HG02588 (cell line): Measurements from ENCODE around the gene NBDY.

ENCODE experiments used
- ATAC-seq: cut with Tn5 transposase; IDR thresholded peaks from one replicate; pipeline ENCODE4 v1.9.1; 2021; ENCODE audit warnings: mild to moderate bottlenecking, moderate library complexity; ENCODE audit not compliant: unreplicated experiment

NBDY gene

DNA sequence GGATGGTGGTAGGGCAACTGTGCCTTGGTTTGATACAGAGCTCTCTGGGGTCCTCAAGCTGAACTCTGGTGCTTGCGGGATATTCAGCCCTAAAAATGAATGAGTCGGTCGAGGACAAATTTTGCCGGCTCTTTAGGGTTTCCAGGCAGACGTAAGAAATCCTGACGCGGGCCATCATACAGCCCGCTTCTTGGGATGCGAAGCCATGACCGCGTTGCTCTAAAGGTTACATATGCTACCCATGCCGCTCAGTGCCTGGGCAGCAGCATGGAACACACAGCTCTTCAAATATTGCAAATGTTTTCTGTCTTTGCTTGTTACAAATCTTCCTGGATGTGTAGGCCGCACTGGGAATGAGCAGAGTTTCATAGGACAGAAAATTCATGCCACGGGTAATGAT is 55.6 kb downstream of the NBDY start:
- ATAC-seq: no peak

GRCh38 chrX:56785442-56785841 is 56.4 kb downstream of the NBDY start:
- no peak for ATAC-seq

- ATAC-seq: no peak
These were observed 58.1 kb downstream of the NBDY start for GRCh38 chrX:56786889-56787733.

DNA sequence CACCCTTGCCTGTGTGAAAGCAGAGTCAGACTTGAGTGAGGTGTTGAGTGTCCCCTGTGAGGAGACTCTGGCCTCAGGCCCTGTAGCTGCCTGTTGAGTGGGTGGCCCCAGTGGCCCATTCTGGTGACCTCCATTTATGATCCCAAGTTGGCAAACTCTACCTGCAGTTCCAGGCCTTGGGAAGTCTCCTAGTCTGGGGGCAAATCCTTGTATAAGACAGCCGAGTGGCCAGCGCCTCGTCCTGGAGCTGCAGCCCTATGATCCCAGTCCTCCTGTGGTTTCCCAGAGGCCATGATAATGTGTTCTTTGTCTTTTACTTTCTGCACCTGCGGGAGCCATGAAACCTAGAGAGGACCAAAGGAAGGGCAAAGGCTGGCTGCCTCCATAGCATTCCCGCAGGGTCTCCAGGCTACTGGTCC is 58.7 kb downstream of the NBDY start:
- no peak for ATAC-seq

DNA sequence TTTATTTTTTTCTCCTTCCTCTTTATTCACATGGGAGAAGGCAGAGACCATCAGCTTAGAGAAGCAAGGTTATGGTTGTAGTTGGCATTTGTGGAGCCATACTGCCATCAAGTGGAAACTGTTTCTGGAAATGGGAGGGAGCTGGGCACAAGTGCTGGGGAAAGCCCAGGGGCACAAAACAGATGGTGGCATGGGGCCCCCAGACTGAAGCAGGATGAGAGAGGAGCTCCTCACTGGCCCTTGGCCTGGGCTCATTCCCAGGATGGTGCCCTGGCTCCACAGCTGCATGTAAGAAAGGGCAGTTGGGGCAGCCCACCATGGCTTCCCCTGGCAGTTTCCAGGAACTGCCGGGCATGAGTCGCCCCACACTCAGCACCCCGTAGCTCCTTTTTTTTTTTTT is 59.2 kb downstream of the NBDY start:
- ATAC-seq: no peak

GRCh38 chrX:56788717-56789122 is 59.7 kb downstream of the NBDY start:
- ATAC-seq: no peak

DNA sequence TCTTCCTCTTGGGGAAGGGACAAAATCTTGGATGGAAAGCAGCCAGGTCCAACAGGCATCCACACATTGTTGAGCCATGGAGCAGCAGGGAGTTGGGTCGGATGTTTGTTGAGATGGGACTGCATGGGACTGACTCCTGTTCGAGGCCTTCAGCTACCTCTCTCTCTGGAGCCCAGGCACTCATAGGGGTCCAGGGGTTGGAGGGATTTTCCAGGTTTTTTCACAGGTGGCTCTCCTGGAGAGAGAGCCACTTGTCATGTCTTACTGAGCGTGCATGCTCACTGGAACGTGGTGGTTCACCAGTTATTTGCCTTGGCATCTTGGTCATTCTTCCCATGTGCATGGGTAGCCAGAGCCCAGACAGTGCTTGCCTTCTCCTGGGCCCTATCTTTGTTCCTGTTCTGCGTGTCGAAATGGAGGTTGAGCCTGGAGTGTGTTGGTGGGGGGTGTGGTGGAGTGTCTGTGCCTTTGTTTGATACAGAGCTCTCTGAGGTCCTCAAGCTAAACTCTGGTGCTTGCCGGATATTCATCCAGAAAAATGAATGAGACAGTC is 60.6 kb downstream of the NBDY start:
- ATAC-seq: no peak

GRCh38 chrX:56790778-56791177 is 61.7 kb downstream of the NBDY start:
- no peak for ATAC-seq

DNA sequence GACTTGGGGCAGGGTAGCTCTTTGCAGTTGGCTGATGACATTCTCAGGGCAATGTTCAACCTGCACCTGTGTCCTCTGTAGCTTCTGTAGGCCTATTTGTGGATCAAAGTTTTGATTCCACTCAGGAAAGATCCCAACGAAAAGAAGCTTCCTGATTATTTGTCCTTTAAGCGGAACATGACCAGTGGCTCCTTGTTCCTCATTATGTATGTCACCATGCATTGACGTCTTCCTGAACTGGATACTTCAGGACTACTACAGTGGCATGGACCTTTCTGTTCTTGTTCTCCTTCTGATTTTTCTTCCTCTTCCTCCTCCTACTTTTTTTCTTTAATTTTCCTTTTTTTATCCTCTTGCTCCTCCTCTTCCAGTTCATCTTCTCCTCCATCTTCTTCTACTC is 62.4 kb downstream of the NBDY start:
- ATAC-seq: no peak

DNA sequence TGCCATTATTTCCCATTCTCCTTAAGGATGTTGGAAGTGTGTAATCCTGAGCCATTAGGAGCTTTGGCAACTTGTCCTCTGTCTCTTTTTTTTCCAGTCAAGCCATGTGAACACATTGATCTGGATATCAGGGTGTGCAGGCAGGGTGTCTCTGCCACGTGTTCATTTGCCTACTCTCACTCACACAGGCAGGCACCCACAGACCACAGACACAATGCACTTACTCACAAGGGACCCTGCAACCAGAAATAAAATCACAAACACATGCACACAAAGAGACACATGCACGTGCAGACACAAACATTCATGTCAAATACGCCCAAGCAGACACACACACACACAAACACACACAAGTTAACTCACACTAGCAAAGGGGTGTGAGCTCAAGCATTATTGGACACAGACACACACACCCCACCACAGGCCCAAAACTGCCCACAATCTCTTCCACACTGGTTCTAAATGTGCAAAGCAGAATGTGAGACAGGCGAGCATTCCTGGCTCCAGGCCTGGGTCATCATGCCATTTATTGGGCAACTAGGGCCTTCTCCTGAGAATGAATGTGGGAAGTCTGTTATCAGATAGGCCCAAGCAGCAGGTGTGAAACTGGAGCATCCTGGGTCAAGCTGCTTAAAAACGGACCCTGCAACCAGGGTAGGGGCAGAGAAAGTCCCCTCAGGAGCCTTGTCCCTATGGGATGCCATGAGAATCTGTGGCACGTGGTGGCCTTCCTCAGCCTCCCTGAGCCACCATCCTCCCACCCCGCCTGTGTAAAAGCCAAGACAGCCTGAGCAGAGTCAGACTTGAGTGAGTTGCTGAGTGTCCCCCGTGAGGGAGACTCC is 63.4 kb downstream of the NBDY start:
- ATAC-seq: no peak

GRCh38 chrX:56793112-56793430 is 64.0 kb downstream of the NBDY start:
- no peak for ATAC-seq

GRCh38 chrX:56793521-56794320 is 64.7 kb downstream of the NBDY start:
- ATAC-seq: no peak

GRCh38 chrX:56794404-56795230 is 65.6 kb downstream of the NBDY start:
- no peak for ATAC-seq

GRCh38 chrX:56795309-56795868 is 66.3 kb downstream of the NBDY start:
- ATAC-seq: no peak

GRCh38 chrX:56796641-56797395 is 67.8 kb downstream of the NBDY start:
- ATAC-seq: no peak

GRCh38 chrX:56797574-56798338 is 68.7 kb downstream of the NBDY start:
- ATAC-seq: no peak

- no peak for ATAC-seq
These were observed 69.3 kb downstream of the NBDY start for GRCh38 chrX:56798339-56798711.
